Right lobe of liver (tissue), 6 donors: Measurements from ENCODE around the gene EIF1. TPM values are rescaled to one million over a fixed set of nuclear protein-coding genes. Genes with fewer than 3 reads are reported as not detected.

Experiments used
- ATAC-seq, 4 donors: fragments of 200-7000 bp; cut with Tn5 transposase; one replicate each; pipeline ENCODE4 v1.9.1; 2020; ENCODE audit warnings: mild to moderate bottlenecking in 4 of 4, moderate library complexity in 4 of 4
- DNase-seq, 3 donors: peaks; one replicate each; pipeline ENCODE4 v3.0.0-alpha.2; 2020
- H3K27ac ChIP-seq, 3 donors: fragments of 200-600 bp; one replicate each; pipeline ENCODE4 v1.8.0; 2022
- H3K27me3 ChIP-seq, 2 donors: fragments of 200-600 bp; one replicate each; pipeline ENCODE4 v1.8.0; 2022
- H3K36me3 ChIP-seq, 4 donors: fragments of 200-600 bp; sonication (generic) in 1 of 4; one replicate each; pipeline versions ENCODE4 v1.5.1 to v1.8.0; 2017 to 2022; ENCODE audit warnings: control low read depth in 1 of 4
- H3K4me1 ChIP-seq, 4 donors: fragments of 200-600 bp; sonication (generic) in 1 of 4; one replicate each; pipeline versions ENCODE4 v1.5.1 to v1.8.0; 2017 to 2022; ENCODE audit warnings: control low read depth in 1 of 4
- H3K4me3 ChIP-seq, 3 donors: fragments of 200-600 bp; one replicate each; pipeline ENCODE4 v1.8.0; 2022
- H3K9me3 ChIP-seq, 4 donors: fragments of 200-600 bp; sonication (generic) in 1 of 4; one replicate each; pipeline versions ENCODE4 v1.5.1 to v1.8.0; 2017 to 2022; ENCODE audit warnings: control low read depth in 1 of 4
- CTCF ChIP-seq, 4 donors: fragments of 200-600 bp in 3 of 4; fragments of 450-650 bp in 1 of 4; IDR thresholded peaks; one replicate each; pipeline versions ENCODE4 v1.5.1 to v1.8.0; 2016 to 2022; ENCODE audit warnings: antibody characterized with exemption in 4 of 4, mild to moderate bottlenecking in 2 of 4
- POLR2A ChIP-seq: fragments of 450-650 bp; IDR thresholded peaks from one replicate; pipeline ENCODE4 v1.6.1; 2017; ENCODE audit warnings: antibody characterized with exemption, mild to moderate bottlenecking
- WGBS: methylation state at CpG from one replicate; pipeline ENCODE4 v1.1.6; 2018; ENCODE audit warnings: low coverage, low lambda C conversion rate; ENCODE audit not compliant: insufficient coverage; ENCODE audit errors: missing lambda C conversion rate; 5-methylcytosine and 5-hydroxymethylcytosine counted together
- intact Hi-C, 2 donors: fragments of 100-400 bp; cut with DNase I; formaldehyde crosslinking; loops; one replicate each; pipeline versions ENCODE4 v1.11.2 to v1.14.1; 2022
- total RNA-seq, 6 experiments: library from RNA; depleted of rRNA in 2 of 6; stranded (reverse); fragments of >200 nt in 2 of 6; fragmentation: NEBNext Ultra II Directional in 3 of 6; extraction: Animal tissue kit (Norgen Biotek cat#: 25700) in 3 of 6; gene quantifications; one replicate each; pipeline versions ENCODE4 v1.1.0 to v1.2.4, GENCODE V29; 2016 to 2023
- donor health status: DM: no; HTN: yes; CAD: no.
- donor health status: DM: no; HTN: no; CAD: no.
- donor health status: DM: no; HTN: no; CAD: no.
- donor health status: DM: no; HTN: yes; CAD: no.
- donor health status: DM: no; HTN: yes; CAD: no.

Gene EIF1
- total RNA-seq, 6 experiments from 2014 or later: 284 to 454 (median 404) TPM

DNA sequence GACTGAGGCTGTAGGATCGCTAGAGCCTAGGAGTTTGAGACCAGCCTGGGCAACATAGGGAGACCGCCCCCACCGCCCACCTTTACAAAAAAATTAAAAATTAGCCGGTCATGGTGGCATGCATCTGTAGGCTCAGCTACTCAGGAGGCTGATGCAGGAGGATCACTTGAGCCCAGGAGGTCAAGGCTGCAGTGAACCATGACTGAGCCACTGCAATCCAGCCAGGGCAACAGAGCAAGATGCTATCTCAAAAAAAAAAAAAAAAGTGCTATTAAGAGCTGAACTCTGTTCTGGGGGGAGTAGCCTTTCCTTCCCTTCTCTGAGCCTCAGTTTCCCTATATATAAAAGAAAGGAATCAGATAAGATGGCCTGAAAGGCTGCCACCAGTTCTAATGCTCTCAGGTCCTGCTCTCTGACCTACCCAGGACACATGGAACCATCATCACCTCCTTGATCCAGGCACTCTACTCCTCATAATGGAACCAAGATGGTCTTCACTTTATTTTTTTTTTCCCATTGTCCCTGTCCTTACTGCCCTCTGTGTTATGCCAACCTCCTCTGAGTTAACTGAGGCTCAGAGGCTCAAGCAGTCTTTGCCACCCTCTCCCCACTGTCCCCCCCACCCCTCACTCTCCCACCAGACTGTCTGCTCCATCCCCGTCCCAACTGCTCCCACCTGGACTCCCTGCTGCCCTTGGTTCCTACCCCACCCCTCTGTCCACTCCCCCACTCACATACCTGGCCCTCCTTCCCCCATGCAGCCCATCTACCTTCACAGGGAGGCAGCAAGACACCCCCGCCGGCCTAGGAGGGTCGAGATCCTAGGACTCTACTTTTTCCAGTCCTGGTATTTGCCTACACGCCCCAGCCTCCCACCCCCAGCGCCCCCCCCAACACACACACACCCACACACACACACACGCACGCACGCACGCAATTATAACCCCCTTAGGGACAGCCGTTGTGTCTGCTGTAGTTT, 23.8 kb upstream of the EIF1 start:
- Histone ChIP-seq H3K27me3 (no peaks in the 10 kb centered on the region), H3K4me1 (peaks cover 0 to 14% (median 0%) of the 10 kb centered on the region in 4 donors), H3K4me3 (peak overlapping the region in 1 of 3 donors; percentile 45), H3K27ac (no peak overlapping the region), H3K9me3 (no peaks in the 10 kb centered on the region), H3K36me3 (no peaks in the 10 kb centered on the region)
- WGBS: 50% methylated on average over 15 of the region's 15 CpGs
- ATAC-seq (no peak), DNase-seq (no peak)
- no peak for TF ChIP-seq POLR2A
- no peak for TF ChIP-seq CTCF (IDR thresholded peaks at IDR 0.05)
- intact Hi-C loops: no loop called here

DNA sequence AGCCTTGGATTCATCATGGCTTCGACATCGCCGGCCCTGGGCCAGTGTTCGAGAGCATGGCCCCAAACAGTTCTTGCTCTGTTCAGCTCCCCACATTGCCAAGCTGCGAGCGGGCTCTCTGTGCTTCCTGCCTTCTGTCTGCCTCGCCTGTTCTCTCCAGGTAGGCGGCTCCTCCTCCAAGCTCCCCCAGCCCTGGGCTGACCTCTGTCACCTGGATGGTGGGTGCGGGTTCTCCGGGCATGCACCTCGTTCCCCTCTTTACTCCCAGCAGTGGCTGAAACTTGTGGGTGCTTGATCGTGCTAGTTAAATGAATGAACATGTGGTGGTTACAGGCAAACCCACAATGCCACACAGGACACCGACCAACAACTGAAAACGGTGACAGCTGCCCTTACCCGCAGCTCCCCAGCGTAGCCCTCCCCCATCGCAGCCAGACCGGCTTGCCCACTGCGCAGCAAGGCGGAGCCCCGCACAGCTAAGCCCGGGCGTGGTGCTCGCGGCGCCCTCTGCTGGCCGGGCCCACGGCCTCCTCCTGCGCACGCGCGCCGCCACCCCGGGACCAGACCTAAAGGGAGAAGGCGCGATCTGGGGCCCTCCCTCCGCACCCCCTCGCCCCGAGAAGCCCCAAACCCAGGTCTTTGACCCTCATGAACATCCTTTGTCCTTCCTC, 23.0 kb upstream of the EIF1 start:
- intact Hi-C loops: no loop called here
- DNase-seq (peak; percentile 89 to 92 (median 91)), ATAC-seq (peak; percentile 83 to 88 (median 86))
- H3K9me3 ChIP-seq: no peaks in the 10 kb centered on the region
- TF ChIP-seq POLR2A (peak; percentile 61), CTCF (IDR thresholded peaks at IDR 0.05) (peak; percentile 91 to 97 (median 96))
- 3% methylated on average over 24 of the region's 39 CpGs for WGBS
- no peaks in the 10 kb centered on the region for H3K27me3 ChIP-seq
- no peaks in the 10 kb centered on the region for H3K36me3 ChIP-seq
- H3K27ac ChIP-seq: peak overlapping the region; percentile 65 to 75 (median 67)
- peaks cover 0 to 14% (median 0%) of the 10 kb centered on the region in 4 donors for H3K4me1 ChIP-seq
- peak overlapping the region; percentile 23 to 57 (median 45) for H3K4me3 ChIP-seq

DNA sequence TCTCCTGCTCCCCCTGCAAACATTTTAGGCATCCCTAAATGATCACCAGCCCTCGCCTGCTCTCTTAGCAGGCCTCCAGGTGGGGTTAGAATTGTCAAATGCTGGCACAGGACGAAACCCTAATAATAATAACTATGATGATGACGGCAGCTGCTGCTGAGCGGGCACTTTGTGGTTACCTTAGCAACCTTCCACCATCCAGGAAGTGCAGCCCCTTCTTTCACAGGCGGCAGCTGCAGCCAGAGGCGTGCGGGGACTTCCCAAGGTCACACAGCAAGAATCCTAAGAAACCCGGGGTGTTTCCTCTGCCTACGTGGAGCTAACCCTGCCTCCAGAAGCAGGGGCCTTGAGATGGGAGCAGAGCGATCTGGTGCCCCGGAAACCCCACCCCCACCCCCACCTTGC, 22.4 kb upstream of the EIF1 start:
- no peak for TF ChIP-seq CTCF (IDR thresholded peaks at IDR 0.05)
- no peak for TF ChIP-seq POLR2A
- WGBS: 0% methylated on average over 6 of the region's 11 CpGs
- intact Hi-C loops: no loop called here

GRCh38 chr17:41666708-41667279, 21.9 kb upstream of the EIF1 start:
- Histone ChIP-seq H3K36me3 (no peaks in the 10 kb centered on the region), H3K9me3 (no peaks in the 10 kb centered on the region), H3K27ac (peak overlapping the region; percentile 65 to 75 (median 67)), H3K27me3 (no peaks in the 10 kb centered on the region), H3K4me3 (peak overlapping the region; percentile 23 to 57 (median 45)), H3K4me1 (peaks cover 0 to 14% (median 0%) of the 10 kb centered on the region in 4 donors)
- ATAC-seq (peak; percentile 79 to 86 (median 82)), DNase-seq (peak; percentile 82 to 88 (median 87))
- TF ChIP-seq CTCF (IDR thresholded peaks at IDR 0.05) (peak; percentile 93 to 94 (median 94)), POLR2A (no peak)
- intact Hi-C loops: no loop called here
- WGBS: 2% methylated on average over 16 of the region's 23 CpGs

More for the DNA sequence above, 22.4 kb upstream of the EIF1 start:
- Histone ChIP-seq H3K27me3 (no peaks in the 10 kb centered on the region), H3K36me3 (no peaks in the 10 kb centered on the region), H3K27ac (peak overlapping the region; percentile 65 to 75 (median 67)), H3K4me3 (peak overlapping the region; percentile 23 to 57 (median 45)), H3K9me3 (no peaks in the 10 kb centered on the region), H3K4me1 (peaks cover 0 to 14% (median 0%) of the 10 kb centered on the region in 4 donors)
- DNase-seq: no peak
- ATAC-seq: peak; percentile 0 to 21 (median 8)
